ENCODE data around the gene BRWD1. TPM values are rescaled to one million over a fixed set of nuclear protein-coding genes. Genes with fewer than 3 reads are reported as not detected.

The BRWD1 gene
- total RNA-seq, 1 experiment from 2014 or later, result 53.3 TPM

DNA sequence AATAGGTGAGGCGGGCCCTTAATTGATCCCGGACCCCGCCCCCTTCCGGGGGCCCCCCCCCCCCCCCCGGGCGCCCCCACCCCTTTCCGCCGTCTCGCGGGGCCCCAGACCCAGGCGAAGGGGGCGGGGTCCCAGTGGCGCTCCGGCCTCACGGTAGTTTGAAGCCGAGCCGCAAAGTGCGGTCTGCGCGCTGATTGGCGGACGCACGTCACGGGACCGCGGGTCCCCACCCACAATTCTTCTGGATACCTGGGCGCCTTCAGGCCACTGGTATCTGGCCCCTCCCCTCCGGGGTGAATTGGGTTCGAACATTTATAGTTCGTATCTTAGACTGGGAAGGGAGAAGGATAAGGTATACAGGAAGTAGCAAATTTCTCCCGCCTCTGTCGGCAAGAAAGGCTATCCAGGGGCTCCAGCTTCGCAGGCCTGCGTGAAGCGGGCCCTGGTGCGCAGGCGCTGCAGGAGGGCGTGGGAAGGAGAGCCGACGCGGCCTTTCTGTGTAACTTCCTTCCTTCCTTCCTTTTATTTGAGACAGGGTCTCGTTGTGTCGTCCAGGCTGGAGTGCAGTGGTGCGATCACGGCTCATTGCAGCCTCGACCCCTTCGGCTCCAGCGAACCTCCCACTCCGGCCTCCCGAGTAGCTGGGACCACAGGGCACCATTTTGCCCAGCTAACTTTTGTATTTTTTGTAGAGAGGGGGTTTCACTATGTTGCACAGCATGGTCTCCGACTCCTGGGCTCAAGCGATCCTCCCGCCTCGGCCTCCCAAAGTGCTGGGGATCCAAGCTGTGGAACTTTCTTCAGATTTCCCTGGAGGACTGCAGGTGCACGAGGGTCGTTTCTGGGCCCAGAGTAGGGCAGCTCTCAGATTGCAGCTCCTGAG, 36.0 kb upstream of the BRWD1 start (continued):
- TF ChIP-seq, protein P1, sequence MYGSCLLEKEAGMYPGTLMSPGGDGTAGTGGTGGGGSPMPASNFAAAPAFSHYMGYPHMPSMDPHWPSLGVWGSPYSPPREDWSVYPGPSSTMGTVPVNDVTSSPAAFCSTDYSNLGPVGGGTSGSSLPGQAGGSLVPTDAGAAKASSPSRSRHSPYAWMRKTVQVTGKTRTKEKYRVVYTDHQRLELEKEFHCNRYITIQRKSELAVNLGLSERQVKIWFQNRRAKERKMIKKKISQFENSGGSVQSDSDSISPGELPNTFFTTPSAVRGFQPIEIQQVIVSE (CRISPR knock-in tag; IDR thresholded peaks at IDR 0.05; ENCODE audit: borderline replicate concordance), result no peak
- TF ChIP-seq EMX1 (CRISPR knock-in tag; IDR thresholded peaks at IDR 0.05), result no peak
- TF ChIP-seq, protein P2, sequence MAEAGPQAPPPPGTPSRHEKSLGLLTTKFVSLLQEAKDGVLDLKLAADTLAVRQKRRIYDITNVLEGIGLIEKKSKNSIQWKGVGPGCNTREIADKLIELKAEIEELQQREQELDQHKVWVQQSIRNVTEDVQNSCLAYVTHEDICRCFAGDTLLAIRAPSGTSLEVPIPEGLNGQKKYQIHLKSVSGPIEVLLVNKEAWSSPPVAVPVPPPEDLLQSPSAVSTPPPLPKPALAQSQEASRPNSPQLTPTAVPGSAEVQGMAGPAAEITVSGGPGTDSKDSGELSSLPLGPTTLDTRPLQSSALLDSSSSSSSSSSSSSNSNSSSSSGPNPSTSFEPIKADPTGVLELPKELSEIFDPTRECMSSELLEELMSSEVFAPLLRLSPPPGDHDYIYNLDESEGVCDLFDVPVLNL (CRISPR knock-in tag; IDR thresholded peaks at IDR 0.05; ENCODE audit: borderline replicate concordance, low read depth), result no peak
- TF ChIP-seq SMAD3 (CRISPR knock-in tag; IDR thresholded peaks at IDR 0.05; ENCODE audit: borderline replicate concordance), result no peak
- TF ChIP-seq, protein P3, sequence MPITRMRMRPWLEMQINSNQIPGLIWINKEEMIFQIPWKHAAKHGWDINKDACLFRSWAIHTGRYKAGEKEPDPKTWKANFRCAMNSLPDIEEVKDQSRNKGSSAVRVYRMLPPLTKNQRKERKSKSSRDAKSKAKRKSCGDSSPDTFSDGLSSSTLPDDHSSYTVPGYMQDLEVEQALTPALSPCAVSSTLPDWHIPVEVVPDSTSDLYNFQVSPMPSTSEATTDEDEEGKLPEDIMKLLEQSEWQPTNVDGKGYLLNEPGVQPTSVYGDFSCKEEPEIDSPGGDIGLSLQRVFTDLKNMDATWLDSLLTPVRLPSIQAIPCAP (CRISPR knock-in tag; IDR thresholded peaks at IDR 0.05), result no peak
- TF ChIP-seq TCF7 (CRISPR knock-in tag; IDR thresholded peaks at IDR 0.05; ENCODE audit: low read depth), result no peak
- no peak for TF ChIP-seq MXD4 (CRISPR knock-in tag; IDR thresholded peaks at IDR 0.05; ENCODE audit: borderline replicate concordance)
- TF ChIP-seq OVOL2 (CRISPR knock-in tag; IDR thresholded peaks at IDR 0.05; ENCODE audit: borderline replicate concordance), result no peak
- TF ChIP-seq, protein P4, sequence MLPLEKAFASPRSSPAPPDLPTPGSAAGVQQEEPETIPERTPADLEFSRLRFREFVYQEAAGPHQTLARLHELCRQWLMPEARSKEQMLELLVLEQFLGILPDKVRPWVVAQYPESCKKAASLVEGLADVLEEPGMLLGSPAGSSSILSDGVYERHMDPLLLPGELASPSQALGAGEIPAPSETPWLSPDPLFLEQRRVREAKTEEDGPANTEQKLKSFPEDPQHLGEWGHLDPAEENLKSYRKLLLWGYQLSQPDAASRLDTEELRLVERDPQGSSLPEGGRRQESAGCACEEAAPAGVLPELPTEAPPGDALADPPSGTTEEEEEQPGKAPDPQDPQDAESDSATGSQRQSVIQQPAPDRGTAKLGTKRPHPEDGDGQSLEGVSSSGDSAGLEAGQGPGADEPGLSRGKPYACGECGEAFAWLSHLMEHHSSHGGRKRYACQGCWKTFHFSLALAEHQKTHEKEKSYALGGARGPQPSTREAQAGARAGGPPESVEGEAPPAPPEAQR (CRISPR knock-in tag; IDR thresholded peaks at IDR 0.05), result no peak
- TF ChIP-seq ZNF138 (CRISPR knock-in tag; conservative IDR thresholded peaks at IDR 0.05), result no peak
- 0 out of 2 replicates have a peak, but pooled peaks have one; percentile 63 for TF ChIP-seq MYBL2 (CRISPR knock-in tag; IDR thresholded peaks at IDR 0.05)
- TF ChIP-seq, protein P5, sequence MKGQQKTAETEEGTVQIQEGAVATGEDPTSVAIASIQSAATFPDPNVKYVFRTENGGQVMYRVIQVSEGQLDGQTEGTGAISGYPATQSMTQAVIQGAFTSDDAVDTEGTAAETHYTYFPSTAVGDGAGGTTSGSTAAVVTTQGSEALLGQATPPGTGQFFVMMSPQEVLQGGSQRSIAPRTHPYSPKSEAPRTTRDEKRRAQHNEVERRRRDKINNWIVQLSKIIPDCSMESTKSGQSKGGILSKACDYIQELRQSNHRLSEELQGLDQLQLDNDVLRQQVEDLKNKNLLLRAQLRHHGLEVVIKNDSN (CRISPR knock-in tag; IDR thresholded peaks at IDR 0.05), result peak; percentile 94
- TF ChIP-seq ESRRA (CRISPR knock-in tag; IDR thresholded peaks at IDR 0.05; ENCODE audit: borderline replicate concordance), result no peak
- TF ChIP-seq NR1H2 (CRISPR knock-in tag; IDR thresholded peaks at IDR 0.05), result no peak
- TF ChIP-seq, protein P6, sequence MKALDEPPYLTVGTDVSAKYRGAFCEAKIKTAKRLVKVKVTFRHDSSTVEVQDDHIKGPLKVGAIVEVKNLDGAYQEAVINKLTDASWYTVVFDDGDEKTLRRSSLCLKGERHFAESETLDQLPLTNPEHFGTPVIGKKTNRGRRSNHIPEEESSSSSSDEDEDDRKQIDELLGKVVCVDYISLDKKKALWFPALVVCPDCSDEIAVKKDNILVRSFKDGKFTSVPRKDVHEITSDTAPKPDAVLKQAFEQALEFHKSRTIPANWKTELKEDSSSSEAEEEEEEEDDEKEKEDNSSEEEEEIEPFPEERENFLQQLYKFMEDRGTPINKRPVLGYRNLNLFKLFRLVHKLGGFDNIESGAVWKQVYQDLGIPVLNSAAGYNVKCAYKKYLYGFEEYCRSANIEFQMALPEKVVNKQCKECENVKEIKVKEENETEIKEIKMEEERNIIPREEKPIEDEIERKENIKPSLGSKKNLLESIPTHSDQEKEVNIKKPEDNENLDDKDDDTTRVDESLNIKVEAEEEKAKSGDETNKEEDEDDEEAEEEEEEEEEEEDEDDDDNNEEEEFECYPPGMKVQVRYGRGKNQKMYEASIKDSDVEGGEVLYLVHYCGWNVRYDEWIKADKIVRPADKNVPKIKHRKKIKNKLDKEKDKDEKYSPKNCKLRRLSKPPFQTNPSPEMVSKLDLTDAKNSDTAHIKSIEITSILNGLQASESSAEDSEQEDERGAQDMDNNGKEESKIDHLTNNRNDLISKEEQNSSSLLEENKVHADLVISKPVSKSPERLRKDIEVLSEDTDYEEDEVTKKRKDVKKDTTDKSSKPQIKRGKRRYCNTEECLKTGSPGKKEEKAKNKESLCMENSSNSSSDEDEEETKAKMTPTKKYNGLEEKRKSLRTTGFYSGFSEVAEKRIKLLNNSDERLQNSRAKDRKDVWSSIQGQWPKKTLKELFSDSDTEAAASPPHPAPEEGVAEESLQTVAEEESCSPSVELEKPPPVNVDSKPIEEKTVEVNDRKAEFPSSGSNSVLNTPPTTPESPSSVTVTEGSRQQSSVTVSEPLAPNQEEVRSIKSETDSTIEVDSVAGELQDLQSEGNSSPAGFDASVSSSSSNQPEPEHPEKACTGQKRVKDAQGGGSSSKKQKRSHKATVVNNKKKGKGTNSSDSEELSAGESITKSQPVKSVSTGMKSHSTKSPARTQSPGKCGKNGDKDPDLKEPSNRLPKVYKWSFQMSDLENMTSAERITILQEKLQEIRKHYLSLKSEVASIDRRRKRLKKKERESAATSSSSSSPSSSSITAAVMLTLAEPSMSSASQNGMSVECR (CRISPR knock-in tag; IDR thresholded peaks at IDR 0.05; ENCODE audit: borderline replicate concordance), result no peak
- TF ChIP-seq, protein P7, sequence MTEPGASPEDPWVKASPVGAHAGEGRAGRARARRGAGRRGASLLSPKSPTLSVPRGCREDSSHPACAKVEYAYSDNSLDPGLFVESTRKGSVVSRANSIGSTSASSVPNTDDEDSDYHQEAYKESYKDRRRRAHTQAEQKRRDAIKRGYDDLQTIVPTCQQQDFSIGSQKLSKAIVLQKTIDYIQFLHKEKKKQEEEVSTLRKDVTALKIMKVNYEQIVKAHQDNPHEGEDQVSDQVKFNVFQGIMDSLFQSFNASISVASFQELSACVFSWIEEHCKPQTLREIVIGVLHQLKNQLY (CRISPR knock-in tag; IDR thresholded peaks at IDR 0.05), result no peak
- no peak for TF ChIP-seq CBFB (CRISPR knock-in tag; IDR thresholded peaks at IDR 0.05; ENCODE audit: low read depth)
- TF ChIP-seq, protein P8, sequence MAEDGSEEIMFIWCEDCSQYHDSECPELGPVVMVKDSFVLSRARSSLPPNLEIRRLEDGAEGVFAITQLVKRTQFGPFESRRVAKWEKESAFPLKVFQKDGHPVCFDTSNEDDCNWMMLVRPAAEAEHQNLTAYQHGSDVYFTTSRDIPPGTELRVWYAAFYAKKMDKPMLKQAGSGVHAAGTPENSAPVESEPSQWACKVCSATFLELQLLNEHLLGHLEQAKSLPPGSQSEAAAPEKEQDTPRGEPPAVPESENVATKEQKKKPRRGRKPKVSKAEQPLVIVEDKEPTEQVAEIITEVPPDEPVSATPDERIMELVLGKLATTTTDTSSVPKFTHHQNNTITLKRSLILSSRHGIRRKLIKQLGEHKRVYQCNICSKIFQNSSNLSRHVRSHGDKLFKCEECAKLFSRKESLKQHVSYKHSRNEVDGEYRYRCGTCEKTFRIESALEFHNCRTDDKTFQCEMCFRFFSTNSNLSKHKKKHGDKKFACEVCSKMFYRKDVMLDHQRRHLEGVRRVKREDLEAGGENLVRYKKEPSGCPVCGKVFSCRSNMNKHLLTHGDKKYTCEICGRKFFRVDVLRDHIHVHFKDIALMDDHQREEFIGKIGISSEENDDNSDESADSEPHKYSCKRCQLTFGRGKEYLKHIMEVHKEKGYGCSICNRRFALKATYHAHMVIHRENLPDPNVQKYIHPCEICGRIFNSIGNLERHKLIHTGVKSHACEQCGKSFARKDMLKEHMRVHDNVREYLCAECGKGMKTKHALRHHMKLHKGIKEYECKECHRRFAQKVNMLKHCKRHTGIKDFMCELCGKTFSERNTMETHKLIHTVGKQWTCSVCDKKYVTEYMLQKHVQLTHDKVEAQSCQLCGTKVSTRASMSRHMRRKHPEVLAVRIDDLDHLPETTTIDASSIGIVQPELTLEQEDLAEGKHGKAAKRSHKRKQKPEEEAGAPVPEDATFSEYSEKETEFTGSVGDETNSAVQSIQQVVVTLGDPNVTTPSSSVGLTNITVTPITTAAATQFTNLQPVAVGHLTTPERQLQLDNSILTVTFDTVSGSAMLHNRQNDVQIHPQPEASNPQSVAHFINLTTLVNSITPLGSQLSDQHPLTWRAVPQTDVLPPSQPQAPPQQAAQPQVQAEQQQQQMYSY (CRISPR knock-in tag; IDR thresholded peaks at IDR 0.05), result no peak
- TF ChIP-seq NFATC4 (CRISPR knock-in tag; IDR thresholded peaks at IDR 0.05), result no peak
- TF ChIP-seq GRHL2 (CRISPR knock-in tag; IDR thresholded peaks at IDR 0.05; ENCODE audit: insufficient replicate concordance, severe bottlenecking), result no peak
- TF ChIP-seq GTF2I (CRISPR knock-in tag; conservative IDR thresholded peaks at IDR 0.05), result peak; percentile 84
- no peak for TF ChIP-seq HMGA2 (CRISPR knock-in tag; IDR thresholded peaks at IDR 0.05)
- 0 out of 2 replicates have a peak, but pooled peaks have one; percentile 20 for TF ChIP-seq TEAD1 (CRISPR knock-in tag; IDR thresholded peaks at IDR 0.05)

All from WTC11 (cell line).